GM19463 (cell line): ENCODE measurements around the gene SELENOV.
"Not testable (repeated sequence)": the region's sequence is repeated elsewhere in the genome, so short reads cannot be mapped to it uniquely, and the experiment has no call there.

Experiments used
- ATAC-seq: cut with Tn5 transposase; IDR thresholded peaks from one replicate; pipeline ENCODE4 v1.9.1; 2021; ENCODE audit warnings: mild to moderate bottlenecking, moderate library complexity; ENCODE audit not compliant: unreplicated experiment

SELENOV gene

GRCh38 chr19:39514840-39515550 lies at the start of gene SELENOV:
TSS of gene SELENOV (plus strand) at chr19:39515139. CDS start at chr19:39515213, 74 bp downstream.
- ATAC-seq, result no peak

GRCh38 chr19:39465956-39466747 lies 48.8 kb upstream of the SELENOV start:
- ATAC-seq, result no peak

GRCh38 chr19:39467941-39468340 lies 47.0 kb upstream of the SELENOV start:
- no peak for ATAC-seq

- ATAC-seq, result no peak
These were observed 45.9 kb upstream of the SELENOV start for GRCh38 chr19:39469036-39469435.

GRCh38 chr19:39469567-39469966 lies 45.4 kb upstream of the SELENOV start:
- ATAC-seq, result no peak

GRCh38 chr19:39470724-39471339 lies 44.1 kb upstream of the SELENOV start:
- no peak for ATAC-seq

- no peak for ATAC-seq
These were observed 43.0 kb upstream of the SELENOV start for GRCh38 chr19:39471756-39472536.

GRCh38 chr19:39472746-39473442 lies 42.0 kb upstream of the SELENOV start:
- no peak for ATAC-seq

- no peak for ATAC-seq
These were observed 41.4 kb upstream of the SELENOV start for GRCh38 chr19:39473443-39473960.

GRCh38 chr19:39474139-39474620 lies 40.8 kb upstream of the SELENOV start:
- no peak for ATAC-seq

GRCh38 chr19:39475748-39476147 lies 39.2 kb upstream of the SELENOV start:
- no peak for ATAC-seq

GRCh38 chr19:39479319-39479801 lies 35.6 kb upstream of the SELENOV start:
- not testable (repeated sequence) for ATAC-seq

GRCh38 chr19:39479916-39480315 lies 35.0 kb upstream of the SELENOV start:
- ATAC-seq, result no peak

- ATAC-seq, result peak; percentile 96
These were observed 34.4 kb upstream of the SELENOV start, which contains the start of gene TIMM50 for GRCh38 chr19:39480337-39481228. TSS of gene TIMM50 (plus strand) at chr19:39480838. CDS start at chr19:39480854, 16 bp downstream.

GRCh38 chr19:39481229-39481545 lies 33.8 kb upstream of the SELENOV start:
- ATAC-seq, result no peak

GRCh38 chr19:39481676-39482075 lies 33.3 kb upstream of the SELENOV start:
- ATAC-seq, result no peak

GRCh38 chr19:39483141-39483540 lies 31.8 kb upstream of the SELENOV start:
- ATAC-seq, result no peak

GRCh38 chr19:39489756-39490155 lies 25.2 kb upstream of the SELENOV start:
- ATAC-seq, result no peak

GRCh38 chr19:39492225-39492624 lies 22.7 kb upstream of the SELENOV start:
- no peak for ATAC-seq
